Stimulated activated effector memory CD8-positive, alpha-beta T cell treated with anti-CD3 and anti-CD28 coated beads, Interleukin-12 subunit alpha, Interleukin-12 subunit beta, amount 100 ng/mL, for 72 hours (primary cell): ENCODE measurements around the gene AP3S2.
"Not testable (repeated sequence)": the region's sequence is repeated elsewhere in the genome, so short reads cannot be mapped to it uniquely, and the experiment has no call there.

Experiments used
- ATAC-seq: fragments of 150-1000 bp; cut with Tn5 transposase; 2 replicates; pipeline ENCODE4 v1.10.0; 2021
- DNase-seq, 2 donors: peaks; one replicate each; pipeline ENCODE4 v3.0.0; 2021 to 2022; ENCODE audit warnings: low spot score in 2 of 2
- H3K27ac Mint-ChIP-seq: one replicate; pipeline ENCODE4 v1.8.0; 2022; ENCODE audit warnings: mild to moderate bottlenecking, mixed read lengths
- H3K36me3 Mint-ChIP-seq: one replicate; pipeline ENCODE4 v1.8.0; 2022; ENCODE audit warnings: mild to moderate bottlenecking, mixed read lengths
- H3K4me1 Mint-ChIP-seq: one replicate; pipeline ENCODE4 v1.8.0; 2022; ENCODE audit warnings: mixed read lengths
- H3K4me3 Mint-ChIP-seq: one replicate; pipeline ENCODE4 v1.8.0; 2022; ENCODE audit warnings: mild to moderate bottlenecking, mixed read lengths
- H3K9me3 Mint-ChIP-seq: one replicate; pipeline ENCODE4 v1.8.0; 2022; ENCODE audit warnings: mixed read lengths

The AP3S2 gene

GRCh38 chr15:89782619-89782950 is 111.2 kb downstream of the AP3S2 start:
- H3K4me3 Mint-ChIP-seq, DNase-seq, H3K4me1 Mint-ChIP-seq, H3K27ac Mint-ChIP-seq, H3K9me3 Mint-ChIP-seq, H3K36me3 Mint-ChIP-seq, ATAC-seq: not testable (repeated sequence)

- no peak for DNase-seq
- H3K36me3 Mint-ChIP-seq = no peaks in the 10 kb centered on the region
- H3K4me1 Mint-ChIP-seq = peaks cover 8% of the 10 kb centered on the region
- H3K27ac Mint-ChIP-seq = no peak overlapping the region
- H3K4me3 Mint-ChIP-seq = no peak overlapping the region
- H3K9me3 Mint-ChIP-seq = no peaks in the 10 kb centered on the region
- peak; percentile 59 for ATAC-seq
Observed at GRCh38 chr15:89781891-89782618, 111.7 kb downstream of the AP3S2 start.

GRCh38 chr15:89781055-89781454 is 112.7 kb downstream of the AP3S2 start:
- Mint-ChIP-seq H3K36me3 (no peaks in the 10 kb centered on the region), H3K4me1 (peaks cover 8% of the 10 kb centered on the region), H3K4me3 (peak overlapping the region; percentile 0), H3K27ac (peak overlapping the region; percentile 4), H3K9me3 (no peaks in the 10 kb centered on the region)
- ATAC-seq (peak; percentile 62), DNase-seq (no peak)

- Mint-ChIP-seq H3K27ac (peak overlapping the region; percentile 4), H3K4me3 (peak overlapping the region; percentile 0)
Observed at GRCh38 chr15:89780601-89781000, 113.2 kb downstream of the AP3S2 start.

More at GRCh38 chr15:89780601-89781000, 113.2 kb downstream of the AP3S2 start:
- no peaks in the 10 kb centered on the region for H3K36me3 Mint-ChIP-seq
- H3K9me3 Mint-ChIP-seq = no peaks in the 10 kb centered on the region
- DNase-seq (no peak), ATAC-seq (no peak)
- H3K4me1 Mint-ChIP-seq = peaks cover 8% of the 10 kb centered on the region
